ENCODE results near the gene MLLT6. TPM values are rescaled to one million over a fixed set of nuclear protein-coding genes. Genes with fewer than 3 reads are reported as not detected.
A peak's percentile ranks its signal among the peaks of the same experiment; 100 is the strongest.

Gene MLLT6
- total RNA-seq, 2 experiments from 2014 or later = 145 to 148 TPM

GRCh38 chr17:38702916-38703741 is 1.9 kb upstream of the MLLT6 start:
- POLR2A ChIA-PET = interaction anchor here (0.6 to 18.4 kb wide), 6 partner anchors 8 to 49 kb away, joined by 3 to 390 read pairs (median 16); partner anchors contain the start of genes CISD3, EPOP and PSMB3
- Mint-ChIP-seq H3K4me3 (peak overlapping the region; percentile 90), H3K36me3 (ENCODE audit: low read depth) (peaks cover 29% of the 10 kb centered on the region), H3K4me1 (ENCODE audit: low read depth) (peaks cover 40% of the 10 kb centered on the region), H3K27me3 (no peaks in the 10 kb centered on the region), H3K9me3 (no peaks in the 10 kb centered on the region), H3K27ac (peak overlapping the region; percentile 98)
- CTCF ChIA-PET = interaction anchor here (1.6 to 3.3 kb wide), 2 partner anchors 26 to 27 kb away, joined by 7 to 15 read pairs; no protein-coding TSS in a partner anchor
- no peak for TF ChIP-seq CTCF (IDR thresholded peaks at IDR 0.05)
- intact Hi-C loops (cut with micrococcal nuclease) = no loop called here
- ATAC-seq (no peak), DNase-seq (peak; percentile 50)

GRCh38 chr17:38703742-38704605 is 1.1 kb upstream of the MLLT6 start:
- ATAC-seq = peak; percentile 12
- peaks cover 40% of the 10 kb centered on the region for H3K4me1 Mint-ChIP-seq (ENCODE audit: low read depth)

GRCh38 chr17:38705523-38705802 is 390 bp downstream of the MLLT6 start:
- ChIA-PET POLR2A (interaction anchor here (0.6 to 18.4 kb wide), 14 partner anchors 8 to 734 kb away, joined by 3 to 390 read pairs (median 6); partner anchors contain the start of genes EPOP, PSMB3 and RPL23), CTCF (interaction anchor here (1.2 to 3.3 kb wide), 5 partner anchors 13 to 147 kb away, joined by 4 to 15 read pairs (median 6); partner anchors contain the start of gene CISD3)
- ATAC-seq = no peak
- H3K36me3 Mint-ChIP-seq (ENCODE audit: low read depth) = peaks cover 47% of the 10 kb centered on the region
- H3K27me3 Mint-ChIP-seq = no peaks in the 10 kb centered on the region
- H3K9me3 Mint-ChIP-seq = no peaks in the 10 kb centered on the region
- TF ChIP-seq CTCF (IDR thresholded peaks at IDR 0.05) = no peak
- H3K4me3 Mint-ChIP-seq = peak overlapping the region; percentile 98
- H3K4me1 Mint-ChIP-seq (ENCODE audit: low read depth) = peaks cover 42% of the 10 kb centered on the region
- intact Hi-C loops (cut with micrococcal nuclease) = no loop called here
- peak overlapping the region; percentile 67 for H3K27ac Mint-ChIP-seq
- DNase-seq = no peak

More at GRCh38 chr17:38703742-38704605, 1.1 kb upstream of the MLLT6 start:
- H3K4me3 Mint-ChIP-seq = peak overlapping the region; percentile 90
- ChIA-PET CTCF (interaction anchor here (0.6 to 3.3 kb wide), 4 partner anchors 25 to 234 kb away, joined by 3 to 15 read pairs (median 4); no protein-coding TSS in a partner anchor), POLR2A (interaction anchor here (0.7 to 18.4 kb wide), 14 partner anchors 7 to 150 kb away, joined by 3 to 390 read pairs (median 7); partner anchors contain the start of genes CISD3, EPOP, PSMB3 and RPL23)
- no peaks in the 10 kb centered on the region for H3K9me3 Mint-ChIP-seq
- peak overlapping the region; percentile 98 for H3K27ac Mint-ChIP-seq
- H3K27me3 Mint-ChIP-seq = no peaks in the 10 kb centered on the region
- no peak for TF ChIP-seq CTCF (IDR thresholded peaks at IDR 0.05)
- intact Hi-C loops (cut with micrococcal nuclease) = no loop called here
- H3K36me3 Mint-ChIP-seq (ENCODE audit: low read depth) = peaks cover 33% of the 10 kb centered on the region
- DNase-seq = peak; percentile 93

GRCh38 chr17:38705803-38706504 is 881 bp downstream of the MLLT6 start:
- peak overlapping the region; percentile 98 for H3K4me3 Mint-ChIP-seq
- H3K9me3 Mint-ChIP-seq = no peaks in the 10 kb centered on the region
- ChIA-PET CTCF (interaction anchor here (1.2 to 3.3 kb wide), 6 partner anchors 12 to 148 kb away, joined by 4 to 15 read pairs (median 6); partner anchors contain the start of gene CISD3), POLR2A (interaction anchor here (0.6 to 18.4 kb wide), 12 partner anchors 12 to 1410 kb away, joined by 3 to 390 read pairs (median 6); partner anchors contain the start of genes CISD3, EPOP, PSMB3 and RPL23)
- TF ChIP-seq CTCF (IDR thresholded peaks at IDR 0.05) = no peak
- DNase-seq (peak; percentile 44), ATAC-seq (no peak)
- peaks cover 52% of the 10 kb centered on the region for H3K36me3 Mint-ChIP-seq (ENCODE audit: low read depth)
- peak overlapping the region; percentile 90 for H3K27ac Mint-ChIP-seq
- no peaks in the 10 kb centered on the region for H3K27me3 Mint-ChIP-seq
- intact Hi-C loops (cut with micrococcal nuclease) = no loop called here
- H3K4me1 Mint-ChIP-seq (ENCODE audit: low read depth) = peaks cover 43% of the 10 kb centered on the region

Measured in activated CD8-positive, alpha-beta T cell treated with anti-CD3 and anti-CD28 coated beads for 36 hours (primary cell).